T-cell (primary cell): ENCODE results near the gene C1orf226. TPM values are rescaled to one million over a fixed set of nuclear protein-coding genes. Genes with fewer than 3 reads are reported as not detected.

Experiments
- ATAC-seq, 4 experiments: fragments of 200-7000 bp in 3 of 4; fragments of 150-1000 bp in 1 of 4; cut with Tn5 transposase; replicated peaks in 1 of 4; 1 replicate in 3 of 4; 2 replicates in 1 of 4; pipeline ENCODE4 v1.10.0; 2021; ENCODE audit warnings: moderate library complexity in 3 of 4, mild to moderate bottlenecking in 2 of 4, moderate number of reproducible peaks in 1 of 4
- CTCF ChIA-PET, 2 donors: fragments of 300-600 bp; sonication (Branson Sonifier 250); formaldehyde crosslinking; loops; one replicate each; lab custom pipeline; 2022; ENCODE audit warnings: antibody characterized with exemption in 2 of 2; lab: Charles Lee
- POLR2A ChIA-PET, 2 donors: fragments of 300-600 bp; sonication (Branson Sonifier 250); formaldehyde crosslinking; loops; one replicate each; lab custom pipeline; 2022; ENCODE audit warnings: antibody characterized with exemption in 2 of 2; lab: Charles Lee
- DNase-seq, 35 experiments: peaks; one replicate each; pipeline versions ENCODE4 v3.0.0 to v3.0.0-alpha.2; 2013 to 2023
- H3K27ac ChIP-seq: one replicate; pipeline ENCODE4 v1.5.1; 2013; ENCODE audit warnings: low read length
- H3K27me3 ChIP-seq, 2 experiments: replicated peaks in 1 of 2; 1 replicate in 1 of 2; 2 replicates in 1 of 2; pipeline versions ENCODE4 v1.6.1 to v1.7.0; 2013; ENCODE audit warnings: low read length in 1 of 2, mixed read lengths in 1 of 2; ENCODE audit not compliant: control insufficient read depth in 2 of 2, insufficient read depth in 2 of 2; ENCODE audit errors: extremely low read depth in 1 of 2
- H3K36me3 ChIP-seq, 2 donors: 1 replicate in 1 of 2; 2 replicates in 1 of 2; pipeline versions ENCODE4 v1.6.1 to v1.7.0; 2013; ENCODE audit warnings: low read length in 1 of 2; ENCODE audit not compliant: control insufficient read depth in 2 of 2, insufficient read depth in 1 of 2; ENCODE audit errors: extremely low read depth in 1 of 2
- H3K4me1 ChIP-seq, 2 experiments: 1 replicate in 1 of 2; 2 replicates in 1 of 2; pipeline versions ENCODE4 v1.6.1 to v1.7.0; 2013; ENCODE audit warnings: low read length in 2 of 2, mixed read lengths in 1 of 2; ENCODE audit not compliant: insufficient read depth in 2 of 2, control insufficient read depth in 1 of 2; ENCODE audit errors: extremely low read depth in 1 of 2
- H3K4me3 ChIP-seq, 2 donors: 1 replicate in 1 of 2; 2 replicates in 1 of 2; pipeline versions ENCODE4 v1.5.1 to v1.7.0; 2013; ENCODE audit warnings: mild to moderate bottlenecking in 2 of 2, low read length in 1 of 2, moderate library complexity in 1 of 2; ENCODE audit not compliant: control insufficient read depth in 1 of 2; ENCODE audit errors: extremely low read depth in 1 of 2
- H3K9me3 ChIP-seq: 2 replicates; pipeline ENCODE4 v1.7.0; 2013
- H3K27ac Mint-ChIP-seq, 2 donors: one replicate each; pipeline ENCODE4 v1.8.0; 2020 to 2021; ENCODE audit warnings: mild to moderate bottlenecking in 2 of 2, mixed read lengths in 2 of 2
- H3K27me3 Mint-ChIP-seq, 2 donors: one replicate each; pipeline ENCODE4 v1.8.0; 2021 to 2022; ENCODE audit warnings: mixed read lengths in 2 of 2
- H3K36me3 Mint-ChIP-seq: one replicate; pipeline ENCODE4 v1.8.0; 2021; ENCODE audit warnings: mixed read lengths
- H3K4me1 Mint-ChIP-seq, 3 donors: one replicate each; pipeline ENCODE4 v1.8.0; 2020 to 2022; ENCODE audit warnings: mixed read lengths in 3 of 3, mild to moderate bottlenecking in 1 of 3
- H3K4me3 Mint-ChIP-seq, 3 donors: one replicate each; pipeline ENCODE4 v1.8.0; 2020 to 2022; ENCODE audit warnings: mild to moderate bottlenecking in 3 of 3, mixed read lengths in 3 of 3, moderate library complexity in 3 of 3
- H3K9me3 Mint-ChIP-seq, 3 donors: one replicate each; pipeline ENCODE4 v1.8.0; 2020 to 2022; ENCODE audit warnings: mixed read lengths in 3 of 3
- WGBS: methylation state at CpG from one replicate; pipeline ENCODE4 v1.1.5; 2013; ENCODE audit warnings: missing lambda C conversion rate; ENCODE audit not compliant: insufficient coverage; 5-methylcytosine and 5-hydroxymethylcytosine counted together
- total RNA-seq, 35 experiments: library from RNA in 6 of 35; stranded (reverse) in 6 of 35; fragments of 120-200 nt in 1 of 35; gene quantifications; one replicate each; pipeline versions ENCODE4 v1.2.1 to v1.2.4 and lab custom pipeline; 2013 to 2026

The C1orf226 gene
- total RNA-seq, 5 donors from 2014 or later (not counting 1 experiment from before 2014, with no cell fraction given): 0.09 to 0.13 (median 0.12) TPM; not detected in 2

DNA sequence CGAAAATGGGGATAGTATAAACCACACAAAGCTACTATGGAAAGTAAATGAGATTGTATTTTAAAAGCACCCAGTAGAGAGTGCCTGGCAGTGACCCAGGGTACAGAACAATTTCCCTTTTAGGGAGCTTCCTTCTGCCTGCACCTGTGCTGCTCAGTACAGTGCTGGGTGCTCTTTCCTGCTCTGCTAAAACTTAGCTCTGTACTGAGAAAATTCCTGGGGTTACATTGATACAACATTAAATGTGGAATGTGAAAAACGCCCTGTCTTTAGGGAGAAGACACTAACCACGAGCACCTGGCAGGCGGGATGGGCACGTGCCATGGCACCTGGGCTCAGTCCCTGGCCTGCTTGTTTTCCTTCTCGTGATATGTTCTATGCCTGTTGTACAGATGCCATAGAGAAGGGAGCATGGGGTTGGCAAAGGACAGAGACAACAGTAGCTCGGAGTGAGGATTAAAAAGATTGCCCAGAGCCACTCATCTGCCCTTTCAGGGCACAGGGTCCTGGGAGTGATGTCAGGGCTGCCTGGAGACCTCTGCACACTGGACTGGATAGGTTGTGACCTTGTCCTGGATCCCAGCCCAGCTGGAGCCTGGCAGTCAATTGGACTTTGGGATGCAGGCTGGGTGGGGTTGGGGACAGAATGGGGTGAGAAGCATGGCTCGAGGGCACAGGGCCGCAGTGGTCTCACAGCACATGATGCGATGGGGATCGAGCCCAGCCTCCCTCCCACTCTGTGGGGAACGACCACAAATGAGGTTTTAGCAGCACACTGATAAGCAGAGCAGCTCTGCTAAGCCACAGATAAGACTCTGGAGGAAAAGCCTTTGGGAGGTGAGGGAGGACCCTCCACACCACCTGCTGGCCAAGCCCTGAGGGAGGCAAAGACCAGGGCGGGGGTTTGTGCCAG lies 9.1 kb upstream of the C1orf226 start:
- POLR2A ChIA-PET: no interaction called here
- Histone ChIP-seq H3K27ac (no peak overlapping the region), H3K36me3 (no peaks in the 10 kb centered on the region), H3K27me3 (peaks cover 0 to 13% of the 10 kb centered on the region in 2 experiments), H3K4me1 (no peaks in the 10 kb centered on the region), H3K9me3 (no peaks in the 10 kb centered on the region), H3K4me3 (no peak overlapping the region)
- Mint-ChIP-seq H3K27ac (no peak overlapping the region), H3K36me3 (no peaks in the 10 kb centered on the region), H3K4me3 (no peak overlapping the region), H3K9me3 (no peaks in the 10 kb centered on the region), H3K4me1 (no peaks in the 10 kb centered on the region), H3K27me3 (no peaks in the 10 kb centered on the region)
- CTCF ChIA-PET: no interaction called here
- ATAC-seq (no peak), DNase-seq (no peak)
- WGBS: 50% methylated on average over 6 of the region's 13 CpGs

DNA sequence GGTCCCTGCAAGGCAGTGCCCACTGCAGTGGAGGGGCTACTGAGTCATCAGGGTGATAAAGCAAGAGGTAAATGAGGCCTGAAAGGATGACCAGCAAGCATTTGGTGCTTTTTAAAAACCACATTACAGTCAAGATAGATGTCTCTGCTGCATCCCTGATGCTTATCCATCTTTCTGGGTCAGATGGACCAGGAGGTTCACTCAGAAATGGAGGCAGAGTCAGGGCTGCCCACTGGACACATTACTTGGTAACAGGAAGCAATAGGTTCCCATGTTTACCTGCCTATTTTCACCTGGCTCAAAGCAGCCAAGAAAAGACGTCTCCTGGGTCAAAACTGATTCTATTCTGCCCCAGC lies 8.5 kb upstream of the C1orf226 start:
- no peak overlapping the region for H3K27ac Mint-ChIP-seq
- WGBS: 33% methylated on average over 1 of the region's 1 CpG
- Histone ChIP-seq H3K27ac (no peak overlapping the region), H3K4me3 (no peak overlapping the region), H3K4me1 (no peaks in the 10 kb centered on the region), H3K27me3 (peaks cover 0 to 6% of the 10 kb centered on the region in 2 experiments), H3K36me3 (no peaks in the 10 kb centered on the region), H3K9me3 (no peaks in the 10 kb centered on the region)
- POLR2A ChIA-PET: no interaction called here
- ATAC-seq: no peak
- no peak for DNase-seq
- no peaks in the 10 kb centered on the region for H3K4me1 Mint-ChIP-seq
- no peaks in the 10 kb centered on the region for H3K27me3 Mint-ChIP-seq
- CTCF ChIA-PET: no interaction called here
- H3K9me3 Mint-ChIP-seq: no peaks in the 10 kb centered on the region
- no peaks in the 10 kb centered on the region for H3K36me3 Mint-ChIP-seq
- no peak overlapping the region for H3K4me3 Mint-ChIP-seq

DNA sequence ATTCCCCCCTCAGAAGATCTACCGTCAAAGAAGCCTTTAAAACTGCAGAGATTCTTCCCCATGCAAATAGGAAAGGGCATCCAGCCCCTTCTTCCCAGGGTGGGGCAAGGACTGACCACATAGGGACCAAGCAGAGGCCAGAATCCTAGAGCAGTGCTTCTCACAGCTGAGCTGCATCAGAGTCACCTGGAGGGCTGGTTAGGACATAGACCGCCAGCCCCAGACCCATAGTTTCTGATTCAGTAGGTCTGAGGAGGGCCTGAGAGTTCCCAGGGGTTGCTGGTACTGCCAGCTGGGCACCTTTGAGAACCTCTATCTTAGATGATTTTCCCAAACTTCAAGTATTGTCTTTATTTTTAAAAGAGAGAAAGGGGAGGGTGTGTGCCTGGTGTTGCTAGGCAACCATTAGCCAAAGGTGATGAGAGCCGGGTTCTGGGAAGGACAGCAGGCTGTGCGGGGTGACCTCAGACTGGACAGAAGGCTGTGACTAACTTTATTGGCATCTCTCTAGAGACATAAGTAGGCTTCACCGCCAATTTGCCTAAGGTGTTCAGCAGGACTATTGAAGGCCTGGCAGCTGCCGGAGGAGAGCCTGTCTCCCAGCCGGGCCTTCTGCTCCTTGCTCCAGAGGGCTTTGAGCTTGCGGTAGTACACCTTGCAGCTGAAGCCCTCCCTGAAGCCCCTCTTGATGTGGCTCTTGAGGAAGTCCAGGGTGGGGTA lies 7.8 kb upstream of the C1orf226 start:
- no peaks in the 10 kb centered on the region for H3K9me3 Mint-ChIP-seq
- no peak overlapping the region for H3K27ac ChIP-seq
- no peaks in the 10 kb centered on the region for H3K27me3 Mint-ChIP-seq
- H3K4me1 Mint-ChIP-seq: no peaks in the 10 kb centered on the region
- no peaks in the 10 kb centered on the region for H3K9me3 ChIP-seq
- 90% methylated on average over 8 of the region's 8 CpGs for WGBS
- H3K27me3 ChIP-seq: peaks cover 0 to 5% of the 10 kb centered on the region in 2 experiments
- H3K4me1 ChIP-seq: no peaks in the 10 kb centered on the region
- no peak overlapping the region for H3K4me3 Mint-ChIP-seq
- CTCF ChIA-PET: no interaction called here
- H3K27ac Mint-ChIP-seq: no peak overlapping the region
- POLR2A ChIA-PET: no interaction called here
- no peaks in the 10 kb centered on the region for H3K36me3 ChIP-seq
- no peak overlapping the region for H3K4me3 ChIP-seq
- ATAC-seq: no peak
- no peak for DNase-seq
- no peaks in the 10 kb centered on the region for H3K36me3 Mint-ChIP-seq

DNA sequence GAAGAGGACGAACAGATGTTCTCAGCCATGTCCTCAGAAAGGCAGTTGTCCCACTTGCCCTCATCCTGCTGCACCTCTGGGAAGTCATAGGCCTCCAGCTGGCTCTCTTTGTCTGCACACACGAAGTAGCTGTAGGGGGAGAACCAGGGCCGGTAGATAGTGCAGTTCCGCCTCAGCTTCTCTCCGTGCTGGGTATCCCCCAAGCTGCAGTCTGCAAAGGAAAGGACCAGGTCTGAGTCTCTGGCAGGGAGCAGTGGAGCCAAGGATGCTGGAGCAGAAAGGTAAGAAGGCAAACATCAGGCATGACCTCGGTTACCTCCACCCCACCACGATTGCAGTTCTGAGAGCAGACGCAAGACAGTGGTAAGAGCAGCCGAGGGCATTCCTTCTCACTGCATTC lies 7.1 kb upstream of the C1orf226 start:
- Mint-ChIP-seq H3K36me3 (no peaks in the 10 kb centered on the region), H3K27me3 (no peaks in the 10 kb centered on the region), H3K9me3 (no peaks in the 10 kb centered on the region), H3K4me3 (no peak overlapping the region), H3K4me1 (no peaks in the 10 kb centered on the region), H3K27ac (no peak overlapping the region)
- no peaks in the 10 kb centered on the region for H3K36me3 ChIP-seq
- peaks cover 0 to 5% of the 10 kb centered on the region in 2 experiments for H3K27me3 ChIP-seq
- no peak overlapping the region for H3K27ac ChIP-seq
- DNase-seq (no peak), ATAC-seq (no peak)
- H3K4me3 ChIP-seq: no peak overlapping the region
- ChIA-PET CTCF (no interaction called here), POLR2A (no interaction called here)
- H3K4me1 ChIP-seq: no peaks in the 10 kb centered on the region
- H3K9me3 ChIP-seq: no peaks in the 10 kb centered on the region
- 77% methylated on average over 5 of the region's 9 CpGs for WGBS

DNA sequence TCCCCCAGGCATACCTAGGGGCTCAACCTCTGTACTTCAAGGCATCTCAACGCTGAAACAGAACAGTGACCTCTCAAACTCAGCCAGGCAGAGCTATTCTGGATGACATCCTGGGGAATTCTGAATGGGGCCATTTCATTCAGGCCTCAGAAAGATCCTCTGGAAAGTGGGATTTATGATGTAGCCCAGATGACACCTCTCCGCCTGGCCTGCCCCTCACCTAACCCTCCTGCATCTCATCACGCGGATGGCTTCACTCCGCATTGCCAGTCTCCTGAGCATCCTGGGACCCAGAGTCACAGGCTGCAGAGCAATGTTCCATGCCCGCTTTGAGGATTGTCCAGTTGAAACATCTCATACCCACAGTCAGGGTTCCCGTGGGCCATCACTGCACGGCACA lies 6.1 kb upstream of the C1orf226 start:
- no peak overlapping the region for H3K4me3 Mint-ChIP-seq
- WGBS: 100% methylated on average over 4 of the region's 8 CpGs
- no peaks in the 10 kb centered on the region for H3K36me3 Mint-ChIP-seq
- H3K9me3 Mint-ChIP-seq: no peaks in the 10 kb centered on the region
- POLR2A ChIA-PET: no interaction called here
- H3K4me3 ChIP-seq: no peak overlapping the region
- no peak overlapping the region for H3K27ac ChIP-seq
- no peak for ATAC-seq
- H3K4me1 Mint-ChIP-seq: no peaks in the 10 kb centered on the region
- no peak overlapping the region for H3K27ac Mint-ChIP-seq
- peaks cover 0 to 5% of the 10 kb centered on the region in 2 experiments for H3K27me3 ChIP-seq
- CTCF ChIA-PET: no interaction called here
- H3K36me3 ChIP-seq: no peaks in the 10 kb centered on the region
- no peak for DNase-seq
- H3K9me3 ChIP-seq: no peaks in the 10 kb centered on the region
- no peaks in the 10 kb centered on the region for H3K4me1 ChIP-seq
- H3K27me3 Mint-ChIP-seq: no peaks in the 10 kb centered on the region

DNA sequence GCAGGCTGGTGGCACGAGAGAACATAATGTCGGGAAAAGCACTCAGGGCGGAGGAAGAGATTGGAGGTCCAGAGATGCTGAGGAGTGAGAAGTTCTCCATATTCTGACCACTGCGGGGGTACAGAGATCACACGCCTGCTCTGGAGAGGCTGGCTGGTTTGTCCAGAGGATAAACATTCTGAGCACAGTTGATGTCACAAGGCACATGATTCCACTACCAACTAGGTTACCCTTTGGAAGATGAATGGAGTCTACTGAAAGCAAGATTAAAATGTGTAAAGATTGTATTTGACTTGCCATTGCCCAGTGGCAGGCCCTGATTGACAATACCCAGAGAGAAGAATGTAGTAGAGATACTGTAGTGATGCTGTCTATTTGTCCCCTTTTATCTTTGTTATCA lies 4.8 kb upstream of the C1orf226 start, which contains the start of gene SPATA46:
SPATA46 (minus strand) TSS at position 164 of the 400 bp plus-strand sequence; CDS start at position 100, 64 bp downstream.
- H3K4me3 Mint-ChIP-seq: no peak within 1 kb of the TSS
- 89% methylated on average over 3 of the region's 5 CpGs for WGBS
- Histone ChIP-seq H3K27ac (no peak within 1 kb of the TSS), H3K4me3 (no peak within 1 kb of the TSS), H3K36me3 (no peaks in the 10 kb centered on the region), H3K4me1 (no peaks in the 10 kb centered on the region), H3K27me3 (no peaks in the 10 kb centered on the region), H3K9me3 (no peaks in the 10 kb centered on the region)
- ATAC-seq: no peak
- no peak for DNase-seq
- H3K27me3 Mint-ChIP-seq: no peaks in the 10 kb centered on the region
- no peaks in the 10 kb centered on the region for H3K9me3 Mint-ChIP-seq
- CTCF ChIA-PET: no interaction called here
- H3K36me3 Mint-ChIP-seq: no peaks in the 10 kb centered on the region
- POLR2A ChIA-PET: interaction anchor here in 1 of 2 donors (0.7 kb wide), 1 partner anchor 11 kb away, joined by 3 read pairs; no protein-coding TSS in a partner anchor
- no peak within 1 kb of the TSS for H3K27ac Mint-ChIP-seq
- H3K4me1 Mint-ChIP-seq: no peaks in the 10 kb centered on the region
